Coronary artery (tissue), 2 donors: ENCODE results near the gene DELE1.
A peak's percentile ranks its signal among the peaks of the same experiment; 100 is the strongest.

Experiments used
- DNase-seq: peaks from one replicate; pipeline ENCODE4 v3.0.0-alpha.2; 2017; ENCODE audit warnings: low spot score
- H3K27ac ChIP-seq, 2 donors: fragments of 200-600 bp; sonication (generic); one replicate each; pipeline ENCODE4 v1.5.1; 2016 to 2019
- H3K4me3 ChIP-seq: fragments of 200-600 bp; sonication (generic); 2 replicates; pipeline ENCODE4 v1.5.1; 2016; ENCODE audit warnings: mild to moderate bottlenecking, moderate library complexity
- TF ChIP-seq, protein P1 (sequence below): fragments of 200-600 bp; sonication (generic); IDR thresholded peaks from one replicate; pipeline ENCODE4 v1.5.1; 2019; ENCODE audit warnings: antibody characterized with exemption

DELE1 gene

DNA sequence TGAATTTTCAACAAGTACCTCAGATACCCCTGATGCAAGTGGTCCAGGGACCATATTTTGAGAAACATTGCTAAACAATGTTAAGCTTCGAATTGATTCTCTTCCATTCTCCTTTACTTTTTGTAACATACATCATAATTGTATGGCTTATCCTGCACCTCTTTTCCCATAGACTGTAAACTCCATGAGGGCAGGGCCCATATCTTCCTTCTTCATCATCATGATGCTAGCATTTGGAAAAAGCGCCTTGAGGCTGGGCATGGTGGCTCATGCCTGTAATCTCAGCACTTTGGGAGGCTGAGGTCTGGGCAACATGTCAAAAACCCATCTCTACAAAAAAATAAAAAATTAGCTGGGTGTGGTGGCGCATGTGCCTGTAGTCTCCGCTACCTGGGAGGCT, 14.5 kb upstream of the DELE1 start:
- no peak overlapping the region for H3K4me3 ChIP-seq
- DNase-seq = no peak
- H3K27ac ChIP-seq = no peak overlapping the region
- TF ChIP-seq, protein P1, sequence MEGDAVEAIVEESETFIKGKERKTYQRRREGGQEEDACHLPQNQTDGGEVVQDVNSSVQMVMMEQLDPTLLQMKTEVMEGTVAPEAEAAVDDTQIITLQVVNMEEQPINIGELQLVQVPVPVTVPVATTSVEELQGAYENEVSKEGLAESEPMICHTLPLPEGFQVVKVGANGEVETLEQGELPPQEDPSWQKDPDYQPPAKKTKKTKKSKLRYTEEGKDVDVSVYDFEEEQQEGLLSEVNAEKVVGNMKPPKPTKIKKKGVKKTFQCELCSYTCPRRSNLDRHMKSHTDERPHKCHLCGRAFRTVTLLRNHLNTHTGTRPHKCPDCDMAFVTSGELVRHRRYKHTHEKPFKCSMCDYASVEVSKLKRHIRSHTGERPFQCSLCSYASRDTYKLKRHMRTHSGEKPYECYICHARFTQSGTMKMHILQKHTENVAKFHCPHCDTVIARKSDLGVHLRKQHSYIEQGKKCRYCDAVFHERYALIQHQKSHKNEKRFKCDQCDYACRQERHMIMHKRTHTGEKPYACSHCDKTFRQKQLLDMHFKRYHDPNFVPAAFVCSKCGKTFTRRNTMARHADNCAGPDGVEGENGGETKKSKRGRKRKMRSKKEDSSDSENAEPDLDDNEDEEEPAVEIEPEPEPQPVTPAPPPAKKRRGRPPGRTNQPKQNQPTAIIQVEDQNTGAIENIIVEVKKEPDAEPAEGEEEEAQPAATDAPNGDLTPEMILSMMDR = no peak

DNA sequence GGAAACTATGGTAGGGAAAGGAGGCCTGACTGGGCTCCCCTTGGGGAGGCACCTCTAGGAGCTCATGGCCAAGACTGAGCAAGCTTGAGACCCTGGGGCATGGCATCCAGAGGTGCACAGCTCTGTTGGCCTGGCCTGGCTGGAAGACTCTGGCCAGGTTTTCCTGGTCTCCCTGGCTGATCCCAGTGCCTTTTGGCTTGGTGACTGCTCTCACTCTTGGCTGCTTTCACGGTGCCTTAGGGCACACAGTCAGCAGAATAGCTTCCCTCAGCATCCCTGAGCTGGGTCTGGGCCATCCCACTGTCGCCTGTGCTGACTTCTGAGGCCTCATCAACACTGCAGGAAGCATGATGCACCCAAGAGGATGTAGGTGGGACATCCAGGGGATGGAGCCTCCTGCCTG, 13.4 kb upstream of the DELE1 start:
- no peak overlapping the region for H3K27ac ChIP-seq
- TF ChIP-seq, protein P1 = no peak
- H3K4me3 ChIP-seq = no peak overlapping the region
- no peak for DNase-seq

DNA sequence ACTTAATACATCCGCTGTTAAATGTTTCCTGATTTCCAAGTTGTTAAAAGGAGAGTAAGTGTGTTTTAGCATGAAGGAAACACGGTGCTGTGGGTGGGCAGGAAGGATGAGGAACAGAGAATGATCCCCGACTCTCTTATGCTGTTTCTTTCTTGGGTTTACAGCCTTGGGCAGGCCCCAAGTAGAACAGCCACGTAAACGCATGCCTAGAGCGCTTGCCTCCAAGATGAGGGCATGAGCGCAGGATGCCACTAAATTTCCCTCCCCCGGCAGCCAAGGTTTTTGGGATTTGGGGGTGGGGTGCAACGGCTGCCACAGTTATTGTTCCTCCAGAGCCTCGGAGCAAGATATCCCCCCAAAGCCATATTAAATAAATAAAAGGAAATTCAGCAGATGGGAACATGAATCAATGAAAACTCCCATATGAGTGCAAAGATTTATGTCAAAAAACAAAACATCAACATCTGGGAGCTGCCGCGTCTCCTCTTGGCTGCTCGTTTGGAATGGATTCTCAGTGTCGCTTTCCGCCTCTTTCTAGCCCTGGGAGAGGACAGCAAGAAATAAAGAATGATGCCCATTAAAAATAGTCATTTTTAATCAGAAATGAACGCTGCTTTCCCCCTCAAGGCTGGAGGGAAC, 10.0 kb upstream of the DELE1 start:
- Histone ChIP-seq H3K27ac (no peak overlapping the region), H3K4me3 (peak overlapping the region; percentile 69)
- TF ChIP-seq, protein P1 = no peak
- DNase-seq = no peak

DNA sequence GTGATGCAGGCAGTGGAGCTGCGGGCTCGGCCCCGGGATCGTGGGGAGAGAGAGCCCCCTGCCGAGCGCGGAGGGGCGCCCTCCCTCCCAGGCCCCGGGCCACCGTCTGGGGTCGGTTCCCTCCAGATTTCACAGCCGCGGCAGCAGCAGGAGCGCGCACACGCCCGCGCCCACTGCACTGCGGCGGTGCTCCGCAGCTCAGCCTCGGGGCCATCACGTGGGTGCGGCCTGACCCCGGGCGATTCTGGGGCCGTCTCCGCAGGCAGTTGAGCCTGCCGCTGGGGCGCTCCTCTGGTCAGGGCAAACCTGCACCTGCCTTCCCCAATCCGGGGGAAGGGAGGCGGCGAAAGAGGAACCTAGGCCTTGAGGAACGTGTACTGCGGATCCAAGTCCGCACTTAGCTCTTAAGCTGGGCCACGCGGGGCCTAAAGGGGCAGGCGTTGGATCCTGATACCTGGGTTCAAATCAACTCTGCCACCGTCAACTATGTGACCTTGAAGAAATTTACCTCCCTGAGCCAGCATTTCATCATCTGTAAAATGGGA, 9.4 kb upstream of the DELE1 start:
- no peak overlapping the region for H3K27ac ChIP-seq
- H3K4me3 ChIP-seq = peak overlapping the region; percentile 69
- TF ChIP-seq, protein P1 = no peak
- no peak for DNase-seq

DNA sequence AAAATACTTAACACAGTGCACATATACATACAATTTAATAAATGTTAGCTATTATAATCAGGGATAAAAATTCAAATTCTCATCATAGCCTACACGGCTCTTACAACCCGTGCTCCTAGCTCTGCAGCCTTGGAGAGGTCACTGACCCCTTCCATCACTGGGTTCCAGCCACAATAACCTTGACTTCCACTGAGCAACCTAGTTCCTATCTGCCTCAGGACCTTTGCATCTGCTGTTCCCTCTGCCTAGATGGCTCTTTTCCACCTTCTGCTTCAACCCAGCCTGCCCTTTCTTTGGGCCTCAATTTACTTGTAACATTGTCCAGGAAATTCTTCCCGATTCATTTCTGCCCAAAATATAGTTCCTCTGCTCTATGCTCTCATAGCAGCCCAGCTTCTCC, 8.9 kb upstream of the DELE1 start:
- no peak for DNase-seq
- Histone ChIP-seq H3K4me3 (no peak overlapping the region), H3K27ac (no peak overlapping the region)
- TF ChIP-seq, protein P1 = no peak

DNA sequence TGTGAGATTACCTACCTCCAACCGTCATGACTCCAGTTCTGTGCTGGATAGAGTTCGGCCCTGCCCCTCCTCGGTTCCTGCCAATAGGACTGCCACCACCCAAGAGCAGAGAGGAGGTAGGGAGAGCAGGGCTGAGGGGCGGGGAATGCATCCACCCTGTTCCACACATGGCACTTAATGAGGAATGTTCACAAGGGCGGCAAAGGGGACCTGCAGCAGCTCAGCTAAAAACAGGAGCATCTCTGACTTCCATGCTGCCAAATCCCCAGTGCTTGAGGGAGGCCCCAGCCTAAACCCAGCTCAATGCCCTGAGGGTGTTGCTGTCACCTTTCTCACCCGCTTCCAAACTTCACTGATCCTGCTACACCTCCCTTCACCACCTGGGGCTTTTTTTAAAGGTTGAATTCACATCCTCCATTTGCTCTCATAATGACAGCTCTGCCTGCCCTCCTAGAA, 7.8 kb upstream of the DELE1 start:
- TF ChIP-seq, protein P1 = no peak
- DNase-seq = no peak

DNA sequence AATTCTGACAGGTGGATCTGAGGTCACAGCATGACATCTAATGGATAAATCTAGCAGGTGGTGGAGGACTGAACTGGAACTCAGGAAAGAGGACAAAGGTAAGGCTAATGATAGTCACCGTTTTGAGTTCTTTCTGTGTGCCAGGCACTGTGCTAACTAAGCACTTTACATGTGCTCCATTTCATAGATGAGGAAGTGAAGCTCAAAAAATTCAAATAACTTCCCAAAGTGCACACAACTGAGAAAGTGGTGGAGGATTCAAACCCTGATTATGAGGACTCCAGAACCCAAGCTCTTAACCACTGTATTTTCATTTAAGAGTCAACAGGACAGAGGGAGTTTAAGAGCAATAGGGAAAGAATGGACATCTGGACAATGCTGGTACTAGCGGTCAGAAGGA, 7.1 kb upstream of the DELE1 start:
- no peak overlapping the region for H3K4me3 ChIP-seq
- DNase-seq = no peak
- no peak overlapping the region for H3K27ac ChIP-seq
- TF ChIP-seq, protein P1 = no peak

More for the DNA sequence above, 7.8 kb upstream of the DELE1 start:
- no peak overlapping the region for H3K27ac ChIP-seq
- no peak overlapping the region for H3K4me3 ChIP-seq
